ENCODE measurements around the gene EPB41L1. TPM values are rescaled to one million over a fixed set of nuclear protein-coding genes. Genes with fewer than 3 reads are reported as not detected.

EPB41L1 gene
- total RNA-seq, 1 donor: 18.1 TPM

GRCh38 chr20:36157610-36158009 lies 3.1 kb downstream of the EPB41L1 start:
- no peak for DNase-seq (ENCODE audit: low read depth)
- TF ChIP-seq CTCF (IDR thresholded peaks at IDR 0.05; ENCODE audit: insufficient read depth, low read length): no peak

GRCh38 chr20:36158160-36158741 lies 3.7 kb downstream of the EPB41L1 start:
- H3K4me3 ChIP-seq (ENCODE audit: low read depth, low read length): no peak overlapping the region
- no peak for DNase-seq (ENCODE audit: low read depth)
- no peak for TF ChIP-seq CTCF (IDR thresholded peaks at IDR 0.05; ENCODE audit: insufficient read depth, low read length)

More at GRCh38 chr20:36157610-36158009, 3.1 kb downstream of the EPB41L1 start:
- no peak overlapping the region for H3K4me3 ChIP-seq (ENCODE audit: low read depth, low read length)

GRCh38 chr20:36159833-36160232 lies 5.3 kb downstream of the EPB41L1 start:
- no peak overlapping the region for H3K4me3 ChIP-seq (ENCODE audit: low read depth, low read length)
- DNase-seq (ENCODE audit: low read depth): no peak
- no peak for TF ChIP-seq CTCF (IDR thresholded peaks at IDR 0.05; ENCODE audit: insufficient read depth, low read length)

GRCh38 chr20:36162272-36162966 lies 7.9 kb downstream of the EPB41L1 start:
- peak; percentile 45 for DNase-seq (ENCODE audit: low read depth)
- H3K4me3 ChIP-seq (ENCODE audit: low read depth, low read length): no peak overlapping the region
- TF ChIP-seq CTCF (IDR thresholded peaks at IDR 0.05; ENCODE audit: insufficient read depth, low read length): no peak

GRCh38 chr20:36167902-36168503 lies 13.5 kb downstream of the EPB41L1 start:
- TF ChIP-seq CTCF (IDR thresholded peaks at IDR 0.05; ENCODE audit: insufficient read depth, low read length): no peak
- peak; percentile 72 for DNase-seq (ENCODE audit: low read depth)
- H3K4me3 ChIP-seq (ENCODE audit: low read depth, low read length): no peak overlapping the region

- TF ChIP-seq CTCF (IDR thresholded peaks at IDR 0.05; ENCODE audit: insufficient read depth, low read length): no peak
- DNase-seq (ENCODE audit: low read depth): no peak
- H3K4me3 ChIP-seq (ENCODE audit: low read depth, low read length): no peak overlapping the region
Measured at GRCh38 chr20:36170542-36171215, 16.1 kb downstream of the EPB41L1 start.
